IPS-NIHi7 (cell line): ENCODE measurements around the gene SLC17A3.
A peak's percentile ranks its signal among the peaks of the same experiment; 100 is the strongest.

ENCODE experiments used
- DNase-seq: peaks from one replicate; pipeline ENCODE4 v3.0.0; 2012; ENCODE audit warnings: mixed read lengths; ENCODE audit errors: extremely low spot score

The SLC17A3 gene

DNA sequence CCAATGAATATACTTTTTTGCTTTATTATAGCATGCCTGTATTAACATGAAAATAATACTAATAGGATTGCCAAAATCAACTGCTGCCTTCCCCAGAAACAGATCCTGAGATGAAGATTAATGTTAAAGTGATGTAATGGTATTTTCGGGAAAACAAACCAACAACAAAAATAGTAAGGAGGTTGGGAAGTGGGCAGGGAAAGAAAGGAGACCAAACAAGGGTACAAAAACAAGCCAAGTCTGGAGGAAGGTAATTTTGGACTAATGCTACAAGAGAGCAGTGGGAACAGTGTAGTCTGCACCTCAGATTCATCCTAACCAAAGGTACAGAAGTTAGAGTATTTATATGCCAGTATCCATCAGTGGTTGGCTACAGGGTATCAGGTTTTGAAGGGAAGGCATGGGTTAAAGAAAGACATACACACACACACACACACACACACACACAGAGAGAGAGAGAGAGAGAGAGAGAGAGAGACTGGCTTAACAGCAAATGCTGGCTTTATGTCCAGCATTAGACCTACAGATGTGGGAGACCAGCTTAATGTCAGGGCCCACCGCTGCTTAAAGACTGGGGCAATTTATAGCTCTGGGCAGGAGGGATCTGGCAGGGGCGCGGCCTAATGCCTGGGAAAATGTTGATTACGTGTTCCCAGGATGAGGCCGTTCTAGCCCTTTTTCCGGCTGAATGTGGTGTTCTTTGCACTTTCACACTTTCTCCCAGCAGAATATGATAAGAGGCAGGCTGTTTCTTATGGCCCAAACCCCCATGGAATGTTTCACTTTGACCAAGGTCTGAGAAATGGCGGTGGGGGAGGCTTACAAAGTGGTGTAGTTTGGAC, 38.4 kb downstream of the SLC17A3 start:
- peak; percentile 27 for DNase-seq

GRCh38 chr6:25834950-25835349, 39.1 kb downstream of the SLC17A3 start:
- no peak for DNase-seq

- DNase-seq, result no peak
Measured at GRCh38 chr6:25833136-25833535, 40.9 kb downstream of the SLC17A3 start.

DNA sequence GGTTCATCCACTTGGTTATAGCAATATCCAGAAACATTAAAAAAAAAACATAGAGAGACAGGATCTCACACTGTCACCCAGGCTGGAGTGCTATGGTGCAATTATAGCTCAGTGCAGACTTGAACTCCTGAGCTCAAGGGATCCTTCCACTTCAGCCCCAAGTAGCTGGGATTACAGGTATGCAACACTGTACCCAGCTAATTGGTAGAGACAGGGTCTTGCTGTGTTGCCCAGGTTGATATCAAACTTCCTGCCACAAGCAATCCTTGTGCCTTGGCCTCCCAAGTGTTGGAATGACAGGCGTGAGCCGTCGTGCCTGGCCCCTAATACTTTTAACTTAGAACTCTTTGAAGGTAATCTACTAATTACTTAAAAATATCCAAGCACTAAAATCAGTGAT, 41.4 kb downstream of the SLC17A3 start:
- no peak for DNase-seq

DNA sequence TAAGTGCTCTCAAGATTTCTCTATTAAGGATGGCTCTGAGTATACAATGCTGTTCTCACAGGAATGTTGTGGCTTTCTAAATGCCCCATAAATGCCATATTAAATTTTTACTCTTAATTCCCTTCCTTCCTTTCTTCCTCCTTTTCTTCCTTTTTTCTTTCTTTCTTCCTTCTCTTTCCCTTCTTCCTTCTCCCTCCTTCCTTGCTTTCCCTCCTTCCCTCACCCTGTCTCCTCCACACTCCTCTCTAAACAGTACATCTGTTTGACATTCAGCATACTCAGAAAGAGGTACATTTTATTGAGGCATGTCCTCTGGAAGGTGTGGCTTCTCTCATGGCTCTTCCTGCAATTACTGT, 41.8 kb downstream of the SLC17A3 start:
- no peak for DNase-seq

GRCh38 chr6:25831532-25832306, 42.3 kb downstream of the SLC17A3 start, which contains the start of gene SLC17A1:
Gene SLC17A1 (minus strand): TSS chr6:25832052. CDS start chr6:25830557, 1,495 bp downstream.
- DNase-seq, result no peak

GRCh38 chr6:25830458-25830857, 43.6 kb downstream of the SLC17A3 start:
- DNase-seq, result no peak

- DNase-seq, result no peak
Measured at GRCh38 chr6:25829375-25829774, 44.7 kb downstream of the SLC17A3 start.

GRCh38 chr6:25821341-25821740, 52.7 kb downstream of the SLC17A3 start:
- no peak for DNase-seq

DNA sequence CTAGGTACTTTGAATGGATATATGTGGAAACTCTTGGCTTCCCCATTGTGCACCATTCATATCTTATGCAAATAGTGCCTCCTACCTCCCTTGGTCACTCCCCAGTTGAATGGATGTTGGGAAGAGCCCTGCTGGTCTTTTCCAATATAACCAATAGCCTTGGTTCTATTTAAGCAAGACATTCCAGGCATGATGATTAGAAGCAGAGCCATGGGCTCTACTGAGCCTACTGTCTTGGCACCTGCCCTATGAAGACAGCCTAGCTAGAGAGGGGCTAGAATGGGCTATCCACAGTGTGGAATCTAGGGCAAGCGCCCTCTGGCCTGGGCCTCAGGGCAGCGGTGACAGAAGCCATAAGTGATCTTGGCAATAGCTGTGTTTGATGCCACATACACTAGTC, 57.8 kb downstream of the SLC17A3 start:
- DNase-seq, result no peak

DNA sequence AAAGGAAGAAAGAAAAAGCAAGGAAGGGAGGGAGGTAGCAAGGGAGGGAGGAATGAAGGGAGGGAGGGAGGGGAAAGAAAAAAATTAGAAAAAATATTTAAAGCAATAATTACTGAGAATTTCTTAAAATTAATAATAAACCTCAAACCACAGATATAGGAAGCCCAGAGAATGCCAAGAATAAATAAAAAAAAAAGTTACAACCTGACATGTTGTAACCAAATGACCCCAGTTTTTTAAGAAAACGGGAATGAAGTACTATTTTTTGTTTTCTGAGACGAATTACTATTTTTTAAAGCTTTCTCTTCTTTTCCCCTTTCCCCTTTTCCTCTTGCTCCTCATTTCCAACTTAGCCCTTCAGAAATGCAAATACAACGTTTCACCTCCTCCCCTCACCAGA, 58.8 kb downstream of the SLC17A3 start:
- DNase-seq, result no peak

- no peak for DNase-seq
Measured at GRCh38 chr6:25804804-25805203, 69.2 kb downstream of the SLC17A3 start.

DNA sequence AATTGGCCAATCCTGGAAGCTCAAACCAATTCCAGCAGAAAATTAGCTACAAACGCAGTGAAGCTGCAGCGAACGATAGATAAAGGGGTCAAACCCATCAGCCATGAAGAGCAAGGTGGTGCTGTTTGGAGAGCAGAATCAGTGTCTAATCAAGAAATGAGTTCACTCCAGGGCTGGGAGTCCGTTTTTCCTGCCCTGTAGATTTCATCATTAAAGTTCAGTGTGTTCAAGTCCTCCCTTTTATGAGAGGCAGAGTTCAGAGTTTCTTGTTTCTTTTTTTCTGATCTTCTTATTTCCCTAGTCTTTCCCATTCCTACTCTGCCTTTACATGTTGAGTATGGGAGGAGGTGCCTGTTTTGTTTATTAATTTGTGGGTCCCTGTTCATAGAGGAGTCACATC, 72.6 kb downstream of the SLC17A3 start:
- DNase-seq, result no peak
